IPS-15b (cell line): ENCODE measurements around the gene FBXO24.
"Not testable (repeated sequence)": the region's sequence is repeated elsewhere in the genome, so short reads cannot be mapped to it uniquely, and the experiment has no call there.

Experiments
- H3K27me3 ChIP-seq: one replicate; pipeline ENCODE4 v1.6.1; 2013; ENCODE audit warnings: low read length; ENCODE audit not compliant: control insufficient read depth, insufficient read depth
- H3K36me3 ChIP-seq: one replicate; pipeline ENCODE4 v1.6.1; 2013; ENCODE audit warnings: low read length; ENCODE audit not compliant: control insufficient read depth, insufficient read depth
- H3K4me1 ChIP-seq: one replicate; pipeline ENCODE4 v1.6.1; 2013; ENCODE audit warnings: mild to moderate bottlenecking, low read length; ENCODE audit not compliant: control insufficient read depth, insufficient read depth
- H3K4me3 ChIP-seq: one replicate; pipeline ENCODE4 v1.5.1; 2013; ENCODE audit warnings: low read depth, low read length
- H3K9ac ChIP-seq: one replicate; pipeline ENCODE4 v1.6.1; 2013; ENCODE audit warnings: low read depth, mild to moderate bottlenecking, low read length
- H3K9me3 ChIP-seq: one replicate; pipeline ENCODE4 v1.6.1; 2013; ENCODE audit warnings: mild to moderate bottlenecking, low read length; ENCODE audit not compliant: control insufficient read depth, insufficient read depth

Gene FBXO24, protein sequence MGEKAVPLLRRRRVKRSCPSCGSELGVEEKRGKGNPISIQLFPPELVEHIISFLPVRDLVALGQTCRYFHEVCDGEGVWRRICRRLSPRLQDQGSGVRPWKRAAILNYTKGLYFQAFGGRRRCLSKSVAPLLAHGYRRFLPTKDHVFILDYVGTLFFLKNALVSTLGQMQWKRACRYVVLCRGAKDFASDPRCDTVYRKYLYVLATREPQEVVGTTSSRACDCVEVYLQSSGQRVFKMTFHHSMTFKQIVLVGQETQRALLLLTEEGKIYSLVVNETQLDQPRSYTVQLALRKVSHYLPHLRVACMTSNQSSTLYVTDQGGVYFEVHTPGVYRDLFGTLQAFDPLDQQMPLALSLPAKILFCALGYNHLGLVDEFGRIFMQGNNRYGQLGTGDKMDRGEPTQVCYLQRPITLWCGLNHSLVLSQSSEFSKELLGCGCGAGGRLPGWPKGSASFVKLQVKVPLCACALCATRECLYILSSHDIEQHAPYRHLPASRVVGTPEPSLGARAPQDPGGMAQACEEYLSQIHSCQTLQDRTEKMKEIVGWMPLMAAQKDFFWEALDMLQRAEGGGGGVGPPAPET

DNA sequence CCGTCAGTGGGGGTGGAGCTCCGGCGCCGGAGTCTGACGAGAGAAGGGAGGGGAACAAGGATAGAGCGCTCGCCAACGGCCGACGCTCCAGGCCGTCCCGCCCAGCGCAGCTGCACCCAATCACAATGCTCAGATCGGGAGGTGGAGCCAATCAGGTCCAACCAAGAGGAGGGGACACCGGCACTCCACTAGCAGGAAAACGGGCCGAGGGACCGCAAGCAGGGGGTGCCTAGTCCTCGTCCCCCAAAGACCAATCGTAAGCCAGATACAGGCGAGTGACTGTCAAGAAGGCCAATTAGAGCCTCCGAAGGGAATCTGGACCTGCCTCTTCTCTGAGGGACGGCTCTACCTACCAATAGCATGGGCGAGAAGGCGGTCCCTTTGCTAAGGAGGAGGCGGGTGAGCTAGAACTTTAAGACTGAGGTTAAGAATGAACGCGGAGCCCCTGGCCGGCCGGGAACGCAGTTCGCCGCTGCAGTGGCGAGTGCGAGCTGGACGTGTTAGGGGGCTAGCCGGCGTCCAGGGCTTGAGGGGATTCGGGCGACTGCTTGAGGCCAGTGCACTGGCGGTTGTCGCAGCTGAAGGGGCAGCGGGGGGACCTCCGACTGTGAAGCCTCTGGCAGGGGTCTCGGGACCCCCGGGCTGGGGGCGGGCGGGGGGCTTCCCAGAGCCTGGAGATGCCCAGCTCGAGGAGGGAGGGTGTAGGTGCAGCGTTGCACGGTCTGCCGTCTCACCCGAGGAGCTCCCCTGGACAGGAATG lies at the start of gene FBXO24:
TSS of gene FBXO24 (plus strand) at position 63 of the 760 bp plus-strand sequence. CDS start at position 361, 298 bp downstream.
- peaks cover 14% of the 10 kb centered on the region for H3K36me3 ChIP-seq
- H3K9me3 ChIP-seq: no peaks in the 10 kb centered on the region
- H3K4me1 ChIP-seq: peaks cover 20% of the 10 kb centered on the region
- no peaks in the 10 kb centered on the region for H3K27me3 ChIP-seq
- peak within 1 kb of the TSS; percentile 96 for H3K4me3 ChIP-seq
- H3K9ac ChIP-seq: peak within 1 kb of the TSS; percentile 88

DNA sequence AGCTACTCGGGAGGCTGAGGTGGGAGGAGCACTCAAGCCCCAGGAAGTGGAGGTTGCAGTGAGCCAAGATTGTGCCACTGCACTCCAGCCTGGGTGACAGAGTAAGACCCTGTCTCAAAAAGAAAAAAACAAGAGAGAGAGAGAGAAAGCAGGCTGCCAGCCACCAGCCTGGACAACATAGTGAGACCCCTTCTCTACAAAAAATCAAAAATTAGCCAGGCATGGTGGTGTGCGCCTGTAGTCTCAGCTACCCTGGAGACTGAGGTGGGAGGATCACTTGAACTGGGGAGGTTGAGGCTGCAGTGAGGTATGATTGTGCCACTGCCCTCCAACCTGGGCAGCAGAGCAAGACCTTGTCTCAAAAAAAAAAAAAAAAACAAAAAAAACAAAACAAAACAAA lies 49.4 kb upstream of the FBXO24 start:
- H3K4me1 ChIP-seq: peaks cover 12% of the 10 kb centered on the region
- H3K9me3 ChIP-seq, H3K9ac ChIP-seq, H3K4me3 ChIP-seq, H3K36me3 ChIP-seq, H3K27me3 ChIP-seq: not testable (repeated sequence)

DNA sequence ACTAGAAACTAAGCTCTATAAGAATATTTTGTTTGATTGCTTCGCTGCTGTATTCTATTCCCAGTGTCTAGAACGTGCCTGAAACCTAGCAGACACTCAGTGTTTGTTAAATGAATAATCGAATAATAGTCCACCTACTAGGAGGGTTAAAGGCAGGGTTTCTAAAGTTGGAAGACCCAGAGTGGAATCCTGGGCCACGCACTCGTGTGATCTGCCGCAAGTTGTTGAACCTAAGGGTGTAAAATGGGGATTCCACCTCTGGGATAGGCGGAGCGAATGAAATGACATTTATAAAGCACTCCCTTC lies 47.8 kb upstream of the FBXO24 start:
- no peaks in the 10 kb centered on the region for H3K36me3 ChIP-seq
- no peak overlapping the region for H3K9ac ChIP-seq
- H3K4me3 ChIP-seq: peak overlapping the region; percentile 93

DNA sequence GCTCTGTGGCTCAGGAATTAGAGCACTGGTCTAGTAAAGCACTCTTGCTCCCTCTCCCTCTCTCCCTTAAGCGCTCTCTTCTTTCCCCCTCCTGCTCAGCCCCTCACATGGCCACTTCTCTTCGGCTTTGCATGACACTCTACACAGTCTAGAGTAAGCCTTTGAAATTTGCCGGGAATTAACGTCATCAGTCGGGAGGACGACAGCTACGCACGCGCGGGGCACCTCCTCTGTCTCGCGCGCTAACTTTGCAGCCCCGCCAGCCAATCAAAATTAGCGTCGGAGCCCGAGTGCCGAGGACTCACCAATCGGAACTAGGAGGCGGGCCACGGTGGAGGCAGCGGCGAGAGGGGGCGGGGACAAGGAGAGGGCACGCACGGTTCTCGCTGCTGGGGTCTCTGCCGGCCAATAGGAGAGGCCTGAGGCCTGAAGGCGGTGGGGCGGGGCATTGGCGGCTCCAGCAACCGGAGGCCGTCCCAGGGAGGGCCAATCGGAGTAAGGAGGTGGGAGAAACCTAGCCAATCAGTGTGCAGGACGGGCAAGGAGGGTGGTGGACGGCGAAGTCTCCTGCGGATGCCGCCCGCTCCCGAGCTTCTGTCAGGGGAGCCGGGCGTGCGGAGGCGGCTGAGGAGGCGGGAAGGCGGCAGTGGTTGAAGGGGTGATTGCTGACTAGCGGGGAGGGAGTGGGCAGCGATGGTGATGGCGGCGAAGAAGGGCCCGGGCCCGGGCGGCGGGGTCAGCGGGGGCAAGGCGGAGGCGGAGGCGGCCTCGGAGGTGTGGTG lies 47.3 kb upstream of the FBXO24 start, which contains the start of gene AGFG2:
TSS of gene AGFG2 (plus strand) at position 550 of the 782 bp plus-strand sequence. CDS start at position 694, 144 bp downstream.
- Histone ChIP-seq H3K9ac (no peak within 1 kb of the TSS), H3K9me3 (no peaks in the 10 kb centered on the region), H3K36me3 (no peaks in the 10 kb centered on the region), H3K4me1 (peaks cover 24% of the 10 kb centered on the region), H3K27me3 (peaks cover 6% of the 10 kb centered on the region), H3K4me3 (peak within 1 kb of the TSS; percentile 93)

More for the DNA sequence above, 47.8 kb upstream of the FBXO24 start:
- no peaks in the 10 kb centered on the region for H3K9me3 ChIP-seq
- H3K4me1 ChIP-seq: peaks cover 19% of the 10 kb centered on the region
- H3K27me3 ChIP-seq: peaks cover 6% of the 10 kb centered on the region

DNA sequence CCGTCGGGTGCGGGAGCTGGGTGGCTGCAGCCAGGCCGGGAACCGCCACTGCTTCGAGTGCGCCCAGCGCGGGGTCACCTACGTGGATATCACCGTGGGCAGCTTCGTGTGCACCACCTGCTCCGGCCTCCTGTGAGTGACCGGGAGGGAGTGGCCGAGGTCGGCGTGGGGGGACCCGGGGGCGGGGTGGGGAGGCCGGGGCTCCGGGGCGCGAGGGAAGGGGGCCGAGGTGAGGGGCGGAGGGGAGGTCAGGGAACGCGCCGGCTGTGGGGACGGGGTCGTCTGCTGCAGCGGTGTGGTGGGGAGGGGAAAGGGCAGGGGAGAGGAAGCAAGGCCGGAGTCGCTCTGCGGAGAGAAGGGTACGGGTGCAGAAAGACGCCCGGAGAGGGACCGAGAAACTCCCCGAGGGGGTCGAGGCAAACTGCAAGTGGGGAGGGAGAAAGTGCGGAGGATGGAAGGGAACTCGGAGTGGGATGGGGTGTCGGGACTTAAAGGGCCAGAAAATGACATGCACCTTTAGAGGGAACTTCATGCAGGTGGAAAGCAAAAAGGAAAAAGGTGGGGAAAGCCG lies 46.6 kb upstream of the FBXO24 start:
- Histone ChIP-seq H3K36me3 (no peaks in the 10 kb centered on the region), H3K9me3 (no peaks in the 10 kb centered on the region), H3K9ac (no peak overlapping the region), H3K27me3 (peaks cover 6% of the 10 kb centered on the region), H3K4me3 (peak overlapping the region; percentile 79), H3K4me1 (peaks cover 25% of the 10 kb centered on the region)

DNA sequence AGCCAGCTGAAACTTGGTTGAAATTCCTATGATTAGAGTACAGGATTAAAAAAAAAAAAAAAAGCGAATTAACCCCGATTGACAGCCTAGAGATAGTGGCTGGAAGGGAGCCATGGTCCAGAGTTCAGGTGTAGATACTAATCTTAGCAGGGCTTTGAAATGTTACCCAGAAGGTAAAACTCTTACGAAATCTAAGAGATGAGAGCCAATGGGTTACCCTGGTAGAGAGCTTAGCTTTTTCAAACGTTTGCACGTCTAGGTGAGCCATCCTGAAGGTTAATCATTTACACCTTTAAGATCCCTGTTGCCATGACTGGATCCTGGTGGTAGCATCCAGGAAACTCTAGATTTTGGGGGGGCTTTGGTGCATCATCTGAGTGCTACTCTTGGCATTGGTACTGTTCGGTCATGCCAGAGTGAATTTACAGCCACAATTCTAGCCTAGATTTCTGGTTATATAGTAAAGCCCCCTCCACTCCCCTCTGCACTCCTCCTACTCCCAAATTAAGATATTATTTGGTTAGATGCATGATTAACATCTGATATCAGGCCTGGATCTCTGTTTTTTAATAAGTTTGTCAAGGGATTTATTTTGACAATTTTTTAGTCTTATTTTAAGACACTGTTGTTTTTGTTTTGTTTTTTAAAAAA lies 45.9 kb upstream of the FBXO24 start:
- Histone ChIP-seq H3K4me3 (peak overlapping the region; percentile 79), H3K36me3 (no peaks in the 10 kb centered on the region), H3K9ac (no peak overlapping the region), H3K4me1 (peaks cover 30% of the 10 kb centered on the region), H3K9me3 (no peaks in the 10 kb centered on the region), H3K27me3 (peaks cover 6% of the 10 kb centered on the region)

DNA sequence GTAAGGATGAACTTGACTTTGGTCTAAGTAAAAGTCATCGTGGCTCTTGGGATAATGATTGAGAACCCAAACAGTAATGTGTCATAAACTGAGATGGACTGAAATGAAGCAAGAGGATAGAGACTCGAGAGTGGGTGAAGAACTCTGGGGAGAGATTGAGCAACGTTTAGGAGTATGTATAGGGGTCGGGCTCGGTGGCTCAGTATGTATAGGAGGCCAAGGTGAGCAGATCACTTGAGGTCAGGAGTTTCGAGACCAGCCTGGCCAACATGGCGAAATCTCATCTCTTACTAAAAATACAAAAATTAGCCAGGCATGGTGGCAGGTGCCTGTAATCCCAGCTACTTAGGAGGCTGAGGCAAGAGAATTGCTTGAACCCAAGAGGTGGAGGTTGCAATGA lies 44.8 kb upstream of the FBXO24 start:
- not testable (repeated sequence) for H3K9me3 ChIP-seq, H3K9ac ChIP-seq, H3K36me3 ChIP-seq, H3K27me3 ChIP-seq, H3K4me3 ChIP-seq
- H3K4me1 ChIP-seq: peaks cover 37% of the 10 kb centered on the region

DNA sequence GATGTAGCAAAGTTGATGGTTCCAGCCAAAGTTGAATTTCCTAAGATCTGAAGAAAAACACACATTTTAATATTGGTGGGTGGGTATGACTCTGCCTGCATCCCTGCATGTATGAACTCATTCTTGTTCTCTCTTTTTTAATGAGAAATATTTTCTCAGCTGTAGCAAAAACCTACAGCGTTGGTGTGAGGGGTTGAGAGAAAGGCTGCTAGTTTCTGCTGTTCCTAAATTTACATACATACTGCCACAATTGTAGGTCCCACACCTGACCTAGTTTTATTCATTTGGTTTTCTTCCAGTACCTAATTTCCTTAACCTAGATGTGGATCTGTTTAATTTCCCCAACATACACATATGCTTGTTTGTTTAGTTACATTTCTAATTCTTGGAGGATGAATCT lies 42.5 kb upstream of the FBXO24 start:
- Histone ChIP-seq H3K9me3 (no peaks in the 10 kb centered on the region), H3K9ac (no peak overlapping the region), H3K36me3 (no peaks in the 10 kb centered on the region), H3K4me3 (no peak overlapping the region), H3K4me1 (peaks cover 37% of the 10 kb centered on the region), H3K27me3 (peaks cover 6% of the 10 kb centered on the region)

DNA sequence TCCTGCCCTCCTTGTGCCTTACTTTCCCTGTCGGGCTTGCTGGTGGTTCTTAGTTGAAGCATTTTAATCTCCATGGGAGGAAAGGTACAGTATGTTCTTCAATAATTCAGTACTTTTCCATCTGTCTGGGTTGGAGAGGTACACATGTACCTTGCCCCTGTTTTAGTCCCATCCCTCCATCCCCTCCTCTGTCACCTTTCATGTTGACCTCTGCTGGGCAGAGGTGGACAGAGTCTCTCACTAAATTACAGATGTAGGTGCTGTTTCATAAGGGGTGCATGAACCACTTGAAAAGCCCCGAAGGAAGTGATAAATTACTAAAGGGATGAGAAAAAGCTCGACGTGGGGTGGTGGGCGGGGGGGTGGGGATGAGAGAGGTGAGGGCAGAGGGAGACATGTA lies 41.7 kb upstream of the FBXO24 start:
- no peaks in the 10 kb centered on the region for H3K36me3 ChIP-seq
- H3K9me3 ChIP-seq: no peaks in the 10 kb centered on the region
- peaks cover 37% of the 10 kb centered on the region for H3K4me1 ChIP-seq
- no peak overlapping the region for H3K4me3 ChIP-seq
- no peak overlapping the region for H3K9ac ChIP-seq
- H3K27me3 ChIP-seq: peaks cover 6% of the 10 kb centered on the region

DNA sequence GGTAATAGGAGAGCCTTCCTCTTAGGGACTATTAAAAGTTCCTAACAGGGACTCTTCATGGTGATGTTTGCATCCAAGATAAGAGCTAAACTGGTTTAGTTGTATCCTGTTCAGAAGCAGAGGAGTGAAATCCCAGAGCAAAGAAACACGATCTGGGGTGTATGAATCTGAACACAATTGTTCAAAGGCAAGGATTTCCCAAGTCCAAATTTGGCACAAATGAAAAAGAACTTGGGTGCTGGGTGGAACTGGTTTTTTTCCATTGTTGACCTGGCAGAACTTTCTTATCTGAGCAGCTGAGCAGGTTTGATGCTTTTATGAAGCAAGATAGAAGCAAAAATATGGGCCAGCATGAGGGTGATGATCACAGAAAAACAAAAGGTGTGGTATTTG lies 41.2 kb upstream of the FBXO24 start:
- Histone ChIP-seq H3K27me3 (peaks cover 4% of the 10 kb centered on the region), H3K36me3 (no peaks in the 10 kb centered on the region), H3K4me3 (no peak overlapping the region), H3K4me1 (peaks cover 36% of the 10 kb centered on the region), H3K9me3 (no peaks in the 10 kb centered on the region), H3K9ac (no peak overlapping the region)
